Activated T-helper 2 cell treated with anti-CD3 and anti-CD28 coated beads, Interferon-gamma antibody, Interleukin-2, Interleukin-4, amounts not matched to agents 10 μg/mL and 5 μg/mL and 100 μg/mL, durations not matched to agents 14 hours and 24 hours and 36 hours (primary cell): ENCODE measurements around the gene ARHGAP10. TPM values are rescaled to one million over a fixed set of nuclear protein-coding genes. Genes with fewer than 3 reads are reported as not detected.
"Not testable (repeated sequence)": the region's sequence is repeated elsewhere in the genome, so short reads cannot be mapped to it uniquely, and the experiment has no call there.

Experiments
- DNase-seq: peaks from one replicate; pipeline ENCODE4 v3.0.0; 2021; ENCODE audit warnings: low spot score
- H3K27ac Mint-ChIP-seq: one replicate; pipeline ENCODE4 v1.8.0; 2021; ENCODE audit warnings: mixed read lengths
- H3K27me3 Mint-ChIP-seq: one replicate; pipeline ENCODE4 v1.8.0; 2021; ENCODE audit warnings: low read depth, mixed read lengths
- H3K36me3 Mint-ChIP-seq: one replicate; pipeline ENCODE4 v1.8.0; 2021; ENCODE audit warnings: low read depth, mixed read lengths
- H3K4me1 Mint-ChIP-seq: one replicate; pipeline ENCODE4 v1.8.0; 2021; ENCODE audit warnings: low read depth, mixed read lengths
- H3K4me3 Mint-ChIP-seq: one replicate; pipeline ENCODE4 v1.8.0; 2021; ENCODE audit warnings: low read depth, mild to moderate bottlenecking, moderate library complexity, mixed read lengths
- H3K9me3 Mint-ChIP-seq: one replicate; pipeline ENCODE4 v1.8.0; 2021; ENCODE audit warnings: mixed read lengths
- intact Hi-C: fragments of 100-400 bp; cut with micrococcal nuclease; formaldehyde crosslinking; loops from one replicate; pipeline ENCODE4 v1.15.1; 2023
- total RNA-seq: library from RNA; stranded (reverse); gene quantifications from 2 replicates; pipeline ENCODE4 v1.2.3, GENCODE V29; 2022

ARHGAP10 gene
- total RNA-seq, 1 donor from 2014 or later = 18.5 TPM

DNA sequence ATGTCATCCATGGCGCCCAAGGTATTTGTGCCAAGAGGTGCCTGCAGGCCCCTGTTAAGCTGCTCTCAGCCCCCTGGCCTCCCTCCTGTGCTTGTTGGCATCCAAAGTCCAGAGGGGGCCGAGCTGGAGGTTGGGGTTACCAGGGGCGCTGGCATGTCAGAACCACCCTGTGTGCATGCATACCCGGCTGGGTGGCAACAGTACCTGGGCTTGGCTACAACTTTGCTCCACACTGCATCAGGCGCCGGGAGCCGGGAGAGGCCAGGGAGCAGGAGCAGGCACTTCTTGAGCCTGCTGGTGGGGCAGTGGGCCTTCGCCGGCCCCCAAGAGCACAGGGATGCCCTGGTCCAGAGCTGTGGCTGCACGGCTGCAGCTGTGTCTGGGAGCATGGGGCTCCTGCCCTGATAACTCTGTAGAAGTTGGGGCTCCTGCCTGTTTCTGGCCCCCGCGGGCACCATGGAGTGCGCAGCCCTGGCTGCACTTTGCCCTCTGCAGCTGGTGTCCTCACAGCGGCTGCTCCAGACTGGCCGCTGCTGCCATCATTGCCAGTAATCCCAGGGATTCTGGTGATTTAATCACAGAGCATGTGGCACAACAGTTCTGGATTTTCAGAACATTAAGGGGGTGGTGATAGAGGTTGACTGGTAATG is 130.3 kb downstream of the ARHGAP10 start:
- Mint-ChIP-seq H3K27me3 (no peaks in the 10 kb centered on the region), H3K27ac (no peak overlapping the region), H3K4me1 (peaks cover 9% of the 10 kb centered on the region), H3K9me3 (no peaks in the 10 kb centered on the region), H3K36me3 (peaks cover 21% of the 10 kb centered on the region), H3K4me3 (no peak overlapping the region)
- no peak for DNase-seq
- intact Hi-C loops = no loop called here

DNA sequence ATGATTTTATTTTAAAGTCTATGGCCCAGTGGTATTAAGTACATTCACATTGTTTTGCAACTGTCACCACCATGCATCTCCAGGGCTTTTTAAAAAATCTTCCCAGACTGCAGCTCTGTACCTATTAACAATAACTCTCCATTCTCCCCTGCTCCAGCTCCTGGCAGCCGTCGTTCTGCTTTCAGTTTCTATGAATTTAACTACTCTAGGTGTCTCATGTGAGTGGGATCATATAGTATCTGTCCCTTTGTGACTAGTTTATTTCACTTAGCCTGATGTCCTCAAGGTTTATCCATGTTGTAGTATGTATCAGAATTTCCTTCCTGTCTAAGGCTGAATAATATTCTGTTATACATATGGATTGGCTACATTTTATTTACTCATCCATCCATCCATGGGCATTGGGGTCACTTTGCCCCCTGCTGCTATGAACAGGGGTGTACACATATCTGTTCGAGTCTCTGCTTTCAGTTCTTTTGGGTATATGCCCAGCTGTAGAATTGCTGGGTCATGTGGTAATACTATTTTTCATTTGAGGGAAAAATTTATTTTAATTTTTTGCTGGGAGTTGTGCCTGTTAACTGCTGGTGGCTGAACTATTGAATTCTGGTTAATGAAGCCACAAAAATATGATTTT is 131.3 kb downstream of the ARHGAP10 start:
- H3K36me3 Mint-ChIP-seq = peaks cover 27% of the 10 kb centered on the region
- no peaks in the 10 kb centered on the region for H3K27me3 Mint-ChIP-seq
- H3K27ac Mint-ChIP-seq = no peak overlapping the region
- DNase-seq = no peak
- H3K9me3 Mint-ChIP-seq = no peaks in the 10 kb centered on the region
- H3K4me1 Mint-ChIP-seq = peaks cover 9% of the 10 kb centered on the region
- intact Hi-C loops = no loop called here
- no peak overlapping the region for H3K4me3 Mint-ChIP-seq

- Mint-ChIP-seq H3K36me3 (peaks cover 23% of the 10 kb centered on the region), H3K27ac (no peak overlapping the region), H3K4me1 (peaks cover 9% of the 10 kb centered on the region), H3K27me3 (no peaks in the 10 kb centered on the region), H3K4me3 (no peak overlapping the region), H3K9me3 (no peaks in the 10 kb centered on the region)
- DNase-seq = no peak
- intact Hi-C loops = no loop called here
Observed at GRCh38 chr4:147863808-147864472, 132.1 kb downstream of the ARHGAP10 start.

GRCh38 chr4:147864607-147865006 is 132.7 kb downstream of the ARHGAP10 start:
- Mint-ChIP-seq H3K4me1 (peaks cover 9% of the 10 kb centered on the region), H3K27ac (no peak overlapping the region), H3K27me3 (no peaks in the 10 kb centered on the region), H3K4me3 (no peak overlapping the region), H3K36me3 (peaks cover 23% of the 10 kb centered on the region), H3K9me3 (no peaks in the 10 kb centered on the region)
- intact Hi-C loops = loop anchor here (5.0 kb wide), 1 partner anchor 247 kb away; the partner anchor contains the start of gene TMEM184C
- no peak for DNase-seq

DNA sequence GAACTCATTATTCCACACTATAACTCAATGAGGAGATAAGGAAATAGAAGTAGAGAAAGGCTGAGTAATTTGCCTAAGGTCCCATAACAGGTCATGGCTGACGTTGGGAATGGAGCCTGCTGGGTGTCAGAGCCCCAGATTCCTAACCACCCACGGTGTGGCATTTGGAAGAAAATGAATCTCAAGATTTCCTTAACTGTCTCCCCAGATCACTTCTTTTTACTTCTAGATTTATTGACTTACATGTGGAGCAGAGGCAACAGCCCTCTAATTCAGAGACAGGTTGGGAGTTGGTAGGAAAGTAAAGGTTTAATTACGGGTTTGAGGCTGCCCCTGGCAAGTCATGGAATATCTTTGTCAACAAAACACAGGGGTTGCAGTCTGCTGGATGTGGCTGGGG is 134.0 kb downstream of the ARHGAP10 start:
- intact Hi-C loops = loop anchor here (1.0 to 5.0 kb wide), 6 partner anchors 71 to 347 kb away; partner anchors contain the start of genes ARHGAP10, PRMT9 and TMEM184C
- no peaks in the 10 kb centered on the region for H3K9me3 Mint-ChIP-seq
- no peaks in the 10 kb centered on the region for H3K27me3 Mint-ChIP-seq
- H3K36me3 Mint-ChIP-seq = peaks cover 23% of the 10 kb centered on the region
- no peak for DNase-seq
- H3K4me3 Mint-ChIP-seq = no peak overlapping the region
- H3K27ac Mint-ChIP-seq = no peak overlapping the region
- H3K4me1 Mint-ChIP-seq = peaks cover 9% of the 10 kb centered on the region

GRCh38 chr4:147866532-147867271 is 134.8 kb downstream of the ARHGAP10 start:
- H3K27ac Mint-ChIP-seq = peak overlapping the region; percentile 24
- H3K27me3 Mint-ChIP-seq = no peaks in the 10 kb centered on the region
- H3K4me3 Mint-ChIP-seq = no peak overlapping the region
- DNase-seq = peak; percentile 82
- H3K4me1 Mint-ChIP-seq = peaks cover 9% of the 10 kb centered on the region
- intact Hi-C loops = loop anchor here (1.0 to 5.0 kb wide), 6 partner anchors 72 to 347 kb away; partner anchors contain the start of genes ARHGAP10, PRMT9 and TMEM184C
- H3K36me3 Mint-ChIP-seq = peaks cover 20% of the 10 kb centered on the region
- no peaks in the 10 kb centered on the region for H3K9me3 Mint-ChIP-seq

- peaks cover 16% of the 10 kb centered on the region for H3K36me3 Mint-ChIP-seq
- H3K27ac Mint-ChIP-seq = no peak overlapping the region
- H3K4me1 Mint-ChIP-seq = no peaks in the 10 kb centered on the region
- intact Hi-C loops = no loop called here
- no peaks in the 10 kb centered on the region for H3K9me3 Mint-ChIP-seq
- no peak overlapping the region for H3K4me3 Mint-ChIP-seq
- H3K27me3 Mint-ChIP-seq = no peaks in the 10 kb centered on the region
- no peak for DNase-seq
Observed at GRCh38 chr4:147874109-147874508, 142.2 kb downstream of the ARHGAP10 start.

GRCh38 chr4:147877308-147877771 is 145.5 kb downstream of the ARHGAP10 start:
- DNase-seq = no peak
- H3K4me1 Mint-ChIP-seq = peaks cover 2% of the 10 kb centered on the region
- H3K27me3 Mint-ChIP-seq = no peaks in the 10 kb centered on the region
- intact Hi-C loops = no loop called here
- no peaks in the 10 kb centered on the region for H3K9me3 Mint-ChIP-seq
- H3K36me3 Mint-ChIP-seq = peaks cover 32% of the 10 kb centered on the region
- H3K27ac Mint-ChIP-seq = no peak overlapping the region
- H3K4me3 Mint-ChIP-seq = no peak overlapping the region

DNA sequence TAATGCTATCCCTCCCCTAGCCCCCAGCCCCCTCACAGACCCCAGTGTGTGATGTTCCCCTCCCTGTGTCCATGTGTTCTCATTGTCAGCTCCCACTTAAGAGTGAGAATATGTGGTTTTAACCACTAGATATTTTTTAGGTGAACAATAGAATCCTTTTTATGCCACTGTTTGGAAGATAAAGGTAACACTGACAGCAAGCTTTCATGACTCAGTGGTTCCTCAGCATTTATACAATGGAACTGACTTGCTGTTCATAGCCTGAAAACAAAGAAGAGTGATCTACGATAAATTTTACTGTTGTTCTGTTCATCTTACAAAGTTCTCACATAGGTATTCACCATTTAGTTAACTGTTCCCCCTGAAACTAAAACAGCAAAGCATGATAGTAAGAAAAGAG is 147.8 kb downstream of the ARHGAP10 start:
- H3K9me3 Mint-ChIP-seq = peaks cover 3% of the 10 kb centered on the region
- H3K4me1 Mint-ChIP-seq = peaks cover 2% of the 10 kb centered on the region
- no peak overlapping the region for H3K27ac Mint-ChIP-seq
- H3K36me3 Mint-ChIP-seq = peaks cover 48% of the 10 kb centered on the region
- no peak for DNase-seq
- H3K27me3 Mint-ChIP-seq = no peaks in the 10 kb centered on the region
- H3K4me3 Mint-ChIP-seq = no peak overlapping the region
- intact Hi-C loops = no loop called here

DNA sequence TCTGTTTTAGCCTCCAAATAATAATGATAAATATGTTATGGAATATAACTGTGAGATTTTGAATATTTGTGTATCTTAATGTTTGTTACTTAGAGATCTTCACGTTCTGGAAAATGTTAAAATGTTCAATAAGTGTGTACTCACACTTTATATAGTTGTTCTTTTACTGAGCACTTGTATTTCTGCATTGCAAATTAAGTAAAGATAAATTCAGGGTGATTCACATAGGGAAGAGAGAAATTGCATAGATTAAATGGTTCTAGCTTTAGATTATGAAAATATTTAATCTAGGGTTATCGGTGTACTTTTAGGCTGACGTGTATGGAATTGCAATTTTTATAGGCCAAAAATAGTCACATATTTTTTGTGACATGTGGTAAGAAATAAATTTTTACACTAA is 148.6 kb downstream of the ARHGAP10 start:
- Mint-ChIP-seq H3K4me1 (peaks cover 2% of the 10 kb centered on the region), H3K36me3 (peaks cover 49% of the 10 kb centered on the region), H3K27me3 (no peaks in the 10 kb centered on the region), H3K4me3 (no peak overlapping the region), H3K9me3 (peaks cover 10% of the 10 kb centered on the region), H3K27ac (no peak overlapping the region)
- intact Hi-C loops = no loop called here
- no peak for DNase-seq

DNA sequence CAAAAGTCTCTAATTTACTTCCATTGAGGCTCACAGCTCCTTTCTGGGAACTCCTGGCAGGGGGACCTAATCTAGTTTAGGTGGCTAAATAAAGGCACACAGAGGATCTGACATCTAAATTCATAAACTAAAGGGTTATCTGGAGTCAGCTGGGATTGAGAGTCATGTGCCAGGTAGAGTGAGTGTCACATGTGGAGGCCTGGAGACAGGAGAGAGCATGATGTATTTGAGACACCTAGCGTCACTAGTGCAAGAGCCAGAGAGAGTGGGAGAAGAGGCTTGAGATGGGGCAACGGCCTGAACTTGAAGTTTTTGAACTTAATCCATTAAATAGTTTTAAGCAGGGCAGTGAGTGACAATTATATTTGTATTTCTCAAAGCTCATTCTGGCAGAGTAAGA is 152.6 kb downstream of the ARHGAP10 start:
- no peak overlapping the region for H3K27ac Mint-ChIP-seq
- peaks cover 10% of the 10 kb centered on the region for H3K9me3 Mint-ChIP-seq
- DNase-seq = no peak
- no peak overlapping the region for H3K4me3 Mint-ChIP-seq
- intact Hi-C loops = no loop called here
- peaks cover 69% of the 10 kb centered on the region for H3K36me3 Mint-ChIP-seq
- peaks cover 2% of the 10 kb centered on the region for H3K4me1 Mint-ChIP-seq
- no peaks in the 10 kb centered on the region for H3K27me3 Mint-ChIP-seq

GRCh38 chr4:147885216-147885615 is 153.3 kb downstream of the ARHGAP10 start:
- DNase-seq, H3K4me3 Mint-ChIP-seq, H3K9me3 Mint-ChIP-seq, H3K4me1 Mint-ChIP-seq, H3K27me3 Mint-ChIP-seq, intact Hi-C loops, H3K27ac Mint-ChIP-seq: not testable (repeated sequence)
- peaks cover 64% of the 10 kb centered on the region for H3K36me3 Mint-ChIP-seq
